GM20000 (cell line): ENCODE data around the gene NT5C2.
"Not testable (repeated sequence)": the region's sequence is repeated elsewhere in the genome, so short reads cannot be mapped to it uniquely, and the experiment has no call there.

Experiments used
- DNase-seq: peaks from one replicate; pipeline ENCODE4 v3.0.0; 2012; ENCODE audit warnings: low spot score
- CTCF ChIP-seq: IDR thresholded peaks from 2 replicates; pipeline ENCODE4 v1.5.1; 2012; ENCODE audit warnings: mild to moderate bottlenecking, control low read depth; ENCODE audit errors: extremely low read depth, missing control alignments

Gene NT5C2

GRCh38 chr10:103166523-103166922, 26.5 kb downstream of the NT5C2 start:
- no peak for DNase-seq
- no peak for TF ChIP-seq CTCF

GRCh38 chr10:103163766-103164403, 29.2 kb downstream of the NT5C2 start:
- not testable (repeated sequence) for DNase-seq

- TF ChIP-seq CTCF = no peak
- DNase-seq = no peak
Measured at GRCh38 chr10:103157246-103157645, 35.8 kb downstream of the NT5C2 start.

- DNase-seq = no peak
- no peak for TF ChIP-seq CTCF
Measured at GRCh38 chr10:103155471-103156085, 37.5 kb downstream of the NT5C2 start.

- TF ChIP-seq CTCF = no peak
- no peak for DNase-seq
Measured at GRCh38 chr10:103154521-103155299, 38.4 kb downstream of the NT5C2 start.

GRCh38 chr10:103153302-103154197, 39.5 kb downstream of the NT5C2 start:
- no peak for DNase-seq
- TF ChIP-seq CTCF = no peak

GRCh38 chr10:103149991-103150622, 43.0 kb downstream of the NT5C2 start:
- no peak for TF ChIP-seq CTCF

More at GRCh38 chr10:103149991-103150622, 43.0 kb downstream of the NT5C2 start:
- no peak for DNase-seq
